ENCODE data around the gene PHKB.

GRCh38 chr16:47634727-47635126 lies 173.6 kb downstream of the PHKB start:
- TF ChIP-seq POLR2A (IDR thresholded peaks at IDR 0.05), result no peak
- TF ChIP-seq, protein P1, sequence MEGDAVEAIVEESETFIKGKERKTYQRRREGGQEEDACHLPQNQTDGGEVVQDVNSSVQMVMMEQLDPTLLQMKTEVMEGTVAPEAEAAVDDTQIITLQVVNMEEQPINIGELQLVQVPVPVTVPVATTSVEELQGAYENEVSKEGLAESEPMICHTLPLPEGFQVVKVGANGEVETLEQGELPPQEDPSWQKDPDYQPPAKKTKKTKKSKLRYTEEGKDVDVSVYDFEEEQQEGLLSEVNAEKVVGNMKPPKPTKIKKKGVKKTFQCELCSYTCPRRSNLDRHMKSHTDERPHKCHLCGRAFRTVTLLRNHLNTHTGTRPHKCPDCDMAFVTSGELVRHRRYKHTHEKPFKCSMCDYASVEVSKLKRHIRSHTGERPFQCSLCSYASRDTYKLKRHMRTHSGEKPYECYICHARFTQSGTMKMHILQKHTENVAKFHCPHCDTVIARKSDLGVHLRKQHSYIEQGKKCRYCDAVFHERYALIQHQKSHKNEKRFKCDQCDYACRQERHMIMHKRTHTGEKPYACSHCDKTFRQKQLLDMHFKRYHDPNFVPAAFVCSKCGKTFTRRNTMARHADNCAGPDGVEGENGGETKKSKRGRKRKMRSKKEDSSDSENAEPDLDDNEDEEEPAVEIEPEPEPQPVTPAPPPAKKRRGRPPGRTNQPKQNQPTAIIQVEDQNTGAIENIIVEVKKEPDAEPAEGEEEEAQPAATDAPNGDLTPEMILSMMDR (IDR thresholded peaks at IDR 0.05), result no peak
- no peak for TF ChIP-seq POLR2AphosphoS5 (IDR thresholded peaks at IDR 0.05)
- TF ChIP-seq EP300 (IDR thresholded peaks at IDR 0.05), result no peak

Data from gastroesophageal sphincter (tissue), 3 donors.